ENCODE results near the gene PARP9. TPM values are rescaled to one million over a fixed set of nuclear protein-coding genes. Genes with fewer than 3 reads are reported as not detected.

The PARP9 gene
- total and polyA plus RNA-seq, 2 of the 4 experiments (the other 2 are of a cell fraction) = 6.7 to 7.7 TPM

- in situ Hi-C loops (cut with MboI; ENCODE audit: low sequenced_read_pairs) (loop anchor here (5.0 kb wide), 1 partner anchor 119 kb away; no protein-coding TSS in a partner anchor), dilution Hi-C loops (cut with HindIII; ENCODE audit: low sequenced_read_pairs, unreplicated experiment) (no loop called here), intact Hi-C loops (cut with micrococcal nuclease) (no loop called here)
- peaks cover 4% of the 10 kb centered on the region; the same call in 1 of the 2 replicates for H3K9me1 ChIP-seq (ENCODE audit: insufficient read depth, low read length)
- H3K79me1 ChIP-seq (ENCODE audit: low read depth in 1 of 2, low read length in 2 of 2) = peaks cover 2 to 3% of the 10 kb centered on the region in 2 experiments; a peak in 2 of 4 replicates
- H4K20me1 ChIP-seq (ENCODE audit: insufficient read depth, low read length) = no peaks in the 10 kb centered on the region
- H3K56ac ChIP-seq (ENCODE audit: extremely low read depth, insufficient read depth, low read length) = no peak overlapping the region
- no peak overlapping the region for H2BK15ac ChIP-seq (ENCODE audit: low read depth, low read length)
- CTCF ChIA-PET = interaction anchor here (7.3 kb wide), 1 partner anchor 121 kb away, joined by 34 read pairs; no protein-coding TSS in a partner anchor
- no peaks in the 10 kb centered on the region for H3K27me3 ChIP-seq (ENCODE audit: control insufficient read depth, insufficient read depth, low read length)
- H3K4me2 ChIP-seq (ENCODE audit: low read depth, low read length) = no peak overlapping the region
- no peak overlapping the region for H3K14ac ChIP-seq (replicated peaks; ENCODE audit: low read depth, low read length)
- POLR2A ChIA-PET (ENCODE audit: unreplicated experiment) = no interaction called here
- H3K27ac ChIP-seq (ENCODE audit: insufficient read depth, low read length) = no peak overlapping the region
- no peak overlapping the region for H4K8ac ChIP-seq (ENCODE audit: low read depth in 2 of 2, low read length in 2 of 2)
- no peak overlapping the region for H3K18ac ChIP-seq (ENCODE audit: low read depth, low read length)
- no peak overlapping the region for H2AK5ac ChIP-seq (ENCODE audit: low read depth, low read length)
- no peak overlapping the region for H4K91ac ChIP-seq (ENCODE audit: insufficient read depth, low read depth, low read length)
- no peak overlapping the region for H2BK5ac ChIP-seq (ENCODE audit: low read depth, low read length, poor library complexity, severe bottlenecking)
- no peak overlapping the region for H4K5ac ChIP-seq (ENCODE audit: low read depth, low read length)
- peaks cover 5% of the 10 kb centered on the region for H3K4me1 ChIP-seq (ENCODE audit: control insufficient read depth, insufficient read depth, low read length)
- no peak overlapping the region for H2BK20ac ChIP-seq (ENCODE audit: low read depth, low read length)
- no peak overlapping the region for H3K23ac ChIP-seq (ENCODE audit: low read depth, low read length)
- no peak overlapping the region for H2AK9ac ChIP-seq (replicated peaks; ENCODE audit: low read depth, low read length, poor library complexity)
- WGBS, 2 experiments (ENCODE audit: extremely low coverage in 2 of 2, insufficient read length in 1 of 2) = no CpG with 5 or more reads among the region's 6 CpGs
- H3K9me3 ChIP-seq (ENCODE audit: control insufficient read depth, insufficient read depth, low read length) = no peaks in the 10 kb centered on the region
- no TSS peak for BruUV-seq (replicated peaks)
- H3K9ac ChIP-seq (ENCODE audit: low read depth, low read length) = no peak overlapping the region
- H2BK120ac ChIP-seq (ENCODE audit: low read depth, low read length) = no peak overlapping the region
- no peak for DNase-seq
- peaks cover 13% of the 10 kb centered on the region; the same call in 1 of the 2 replicates for H3K36me3 ChIP-seq (ENCODE audit: control insufficient read depth, insufficient read depth, low read length)
- no peak overlapping the region for H2AFZ ChIP-seq (replicated peaks; ENCODE audit: low read length, poor library complexity)
- no peak for TF ChIP-seq RCOR1 (IDR thresholded peaks at IDR 0.05; ENCODE audit: insufficient replicate concordance, low read length)
- TF ChIP-seq MXI1 (IDR thresholded peaks at IDR 0.05; ENCODE audit: borderline replicate concordance, low read depth, low read length) = no peak
- H3K4ac ChIP-seq (ENCODE audit: low read depth, low read length) = no peak overlapping the region
- H3K4me3 ChIP-seq (ENCODE audit: insufficient read depth, low read depth, low read length) = no peak overlapping the region
- no peak for ATAC-seq (ENCODE audit: low read depth)
These were observed 5.5 kb downstream of the PARP9 start for GRCh38 chr3:122558605-122559004.

Measured in IMR-90 (cell line).